ENCODE measurements around the gene RYR3.
"Not testable (repeated sequence)": the region's sequence is repeated elsewhere in the genome, so short reads cannot be mapped to it uniquely, and the experiment has no call there.

Gene RYR3

GRCh38 chr15:33518421-33518820 lies 207.7 kb downstream of the RYR3 start:
- no peak for DNase-seq

- DNase-seq, result no peak
Observed at GRCh38 chr15:33524274-33524673, 213.5 kb downstream of the RYR3 start.

GRCh38 chr15:33526532-33526931 lies 215.8 kb downstream of the RYR3 start:
- DNase-seq, result no peak

- DNase-seq, result no peak
Observed at GRCh38 chr15:33533197-33533596, 222.4 kb downstream of the RYR3 start.

GRCh38 chr15:33534642-33535041 lies 223.9 kb downstream of the RYR3 start:
- DNase-seq, result no peak

- DNase-seq, result no peak
Observed at GRCh38 chr15:33535135-33535534, 224.4 kb downstream of the RYR3 start.

GRCh38 chr15:33539825-33540573 lies 229.2 kb downstream of the RYR3 start:
- no peak for DNase-seq

- DNase-seq, result no peak
Observed at GRCh38 chr15:33543957-33544356, 233.2 kb downstream of the RYR3 start.

GRCh38 chr15:33545866-33546265 lies 235.1 kb downstream of the RYR3 start:
- no peak for DNase-seq

GRCh38 chr15:33547876-33548275 lies 237.1 kb downstream of the RYR3 start:
- peak; percentile 0 for DNase-seq

GRCh38 chr15:33551860-33552259 lies 241.1 kb downstream of the RYR3 start:
- DNase-seq, result no peak

GRCh38 chr15:33553157-33553556 lies 242.4 kb downstream of the RYR3 start:
- no peak for DNase-seq

GRCh38 chr15:33559207-33559890 lies 248.6 kb downstream of the RYR3 start:
- no peak for DNase-seq

GRCh38 chr15:33561407-33561806 lies 250.6 kb downstream of the RYR3 start:
- DNase-seq, result no peak

GRCh38 chr15:33561967-33562366 lies 251.2 kb downstream of the RYR3 start:
- no peak for DNase-seq

GRCh38 chr15:33565094-33565493 lies 254.3 kb downstream of the RYR3 start:
- no peak for DNase-seq

GRCh38 chr15:33567652-33568051 lies 256.9 kb downstream of the RYR3 start:
- no peak for DNase-seq

GRCh38 chr15:33569036-33569435 lies 258.3 kb downstream of the RYR3 start:
- DNase-seq, result no peak

GRCh38 chr15:33577911-33578310 lies 267.1 kb downstream of the RYR3 start:
- not testable (repeated sequence) for DNase-seq

GRCh38 chr15:33580526-33580925 lies 269.8 kb downstream of the RYR3 start:
- DNase-seq, result no peak

- DNase-seq, result no peak
Observed at GRCh38 chr15:33581032-33581431, 270.3 kb downstream of the RYR3 start.

- DNase-seq, result no peak
Observed at GRCh38 chr15:33584797-33585196, 274.0 kb downstream of the RYR3 start.

GRCh38 chr15:33586786-33587697 lies 276.3 kb downstream of the RYR3 start:
- no peak for DNase-seq

- no peak for DNase-seq
Observed at GRCh38 chr15:33587773-33588172, 277.0 kb downstream of the RYR3 start.

Measured in NCI-H1048 (cell line).